GM20000 (cell line): ENCODE results near the gene PLCB4.

Source experiments
- DNase-seq: peaks from one replicate; pipeline ENCODE4 v3.0.0; 2012; ENCODE audit warnings: low spot score
- TF ChIP-seq, protein P1 (sequence below): IDR thresholded peaks from 2 replicates; pipeline ENCODE4 v1.5.1; 2012; ENCODE audit warnings: mild to moderate bottlenecking, control low read depth; ENCODE audit errors: extremely low read depth, missing control alignments

The PLCB4 gene

DNA sequence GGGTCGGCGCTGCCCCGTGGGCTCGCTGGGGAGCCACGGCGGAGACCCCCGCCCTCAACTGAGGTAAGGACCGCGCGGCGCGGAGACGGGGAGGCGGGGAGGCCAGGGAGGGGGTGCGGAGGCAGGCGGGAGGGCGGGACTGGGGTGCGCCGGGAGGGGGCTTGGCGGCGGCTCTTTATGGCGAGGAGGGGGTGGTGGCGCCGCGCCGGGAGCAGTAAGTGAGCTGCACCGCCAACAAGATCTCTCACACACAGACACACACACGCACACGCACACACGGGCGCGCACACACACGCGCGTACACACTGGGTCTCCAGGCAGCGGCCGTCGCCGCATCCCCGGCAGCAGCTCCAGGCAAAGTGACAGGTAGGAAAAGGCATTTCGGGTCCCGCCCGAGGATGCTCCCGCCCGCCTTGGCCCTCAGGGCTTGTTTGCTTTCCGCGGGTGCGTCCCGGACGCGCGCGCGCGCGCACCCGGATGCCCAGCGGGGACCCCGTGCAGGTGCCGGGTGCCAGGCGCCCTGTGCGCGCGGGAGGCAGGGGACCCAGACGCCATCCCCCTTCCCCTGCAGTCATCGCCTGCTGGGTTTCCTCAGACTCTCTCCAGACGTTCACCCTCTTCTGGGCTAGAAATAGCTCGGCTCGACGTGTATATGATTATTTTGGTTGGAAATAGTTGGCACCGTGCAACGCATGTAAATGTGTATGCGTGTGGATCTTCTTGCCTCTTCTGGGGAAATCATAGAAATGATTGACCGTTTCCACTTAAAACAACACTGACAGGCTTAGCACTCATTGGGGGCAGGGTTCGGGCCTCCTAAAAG is at the start of gene PLCB4:
Gene PLCB4, plus strand, starts transcription at position 247 of the 823 bp plus-strand sequence. CDS start 238,728 bp downstream, outside the sequence.
- TF ChIP-seq, protein P1, sequence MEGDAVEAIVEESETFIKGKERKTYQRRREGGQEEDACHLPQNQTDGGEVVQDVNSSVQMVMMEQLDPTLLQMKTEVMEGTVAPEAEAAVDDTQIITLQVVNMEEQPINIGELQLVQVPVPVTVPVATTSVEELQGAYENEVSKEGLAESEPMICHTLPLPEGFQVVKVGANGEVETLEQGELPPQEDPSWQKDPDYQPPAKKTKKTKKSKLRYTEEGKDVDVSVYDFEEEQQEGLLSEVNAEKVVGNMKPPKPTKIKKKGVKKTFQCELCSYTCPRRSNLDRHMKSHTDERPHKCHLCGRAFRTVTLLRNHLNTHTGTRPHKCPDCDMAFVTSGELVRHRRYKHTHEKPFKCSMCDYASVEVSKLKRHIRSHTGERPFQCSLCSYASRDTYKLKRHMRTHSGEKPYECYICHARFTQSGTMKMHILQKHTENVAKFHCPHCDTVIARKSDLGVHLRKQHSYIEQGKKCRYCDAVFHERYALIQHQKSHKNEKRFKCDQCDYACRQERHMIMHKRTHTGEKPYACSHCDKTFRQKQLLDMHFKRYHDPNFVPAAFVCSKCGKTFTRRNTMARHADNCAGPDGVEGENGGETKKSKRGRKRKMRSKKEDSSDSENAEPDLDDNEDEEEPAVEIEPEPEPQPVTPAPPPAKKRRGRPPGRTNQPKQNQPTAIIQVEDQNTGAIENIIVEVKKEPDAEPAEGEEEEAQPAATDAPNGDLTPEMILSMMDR, result no peak
- DNase-seq, result no peak

DNA sequence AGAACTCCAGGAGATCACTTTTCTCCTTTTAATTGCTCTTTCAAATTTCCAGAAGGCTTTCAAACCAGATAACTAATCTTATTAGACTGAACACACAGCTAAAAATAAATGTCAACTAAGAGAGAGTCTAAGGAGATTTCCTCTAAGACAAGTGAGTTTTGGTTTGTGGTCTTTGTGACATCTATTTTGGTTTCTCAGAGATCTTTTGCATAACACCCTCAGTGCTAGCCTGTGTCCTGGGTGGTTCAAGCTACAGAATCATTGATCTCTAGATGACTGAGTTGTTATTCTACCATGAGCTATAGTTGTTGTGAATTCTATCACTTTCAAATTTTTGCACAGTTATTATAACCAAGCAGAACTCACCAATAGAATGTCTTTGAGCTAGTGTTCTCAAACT is 49.1 kb upstream of the PLCB4 start:
- no peak for DNase-seq
- TF ChIP-seq, protein P1, result no peak

DNA sequence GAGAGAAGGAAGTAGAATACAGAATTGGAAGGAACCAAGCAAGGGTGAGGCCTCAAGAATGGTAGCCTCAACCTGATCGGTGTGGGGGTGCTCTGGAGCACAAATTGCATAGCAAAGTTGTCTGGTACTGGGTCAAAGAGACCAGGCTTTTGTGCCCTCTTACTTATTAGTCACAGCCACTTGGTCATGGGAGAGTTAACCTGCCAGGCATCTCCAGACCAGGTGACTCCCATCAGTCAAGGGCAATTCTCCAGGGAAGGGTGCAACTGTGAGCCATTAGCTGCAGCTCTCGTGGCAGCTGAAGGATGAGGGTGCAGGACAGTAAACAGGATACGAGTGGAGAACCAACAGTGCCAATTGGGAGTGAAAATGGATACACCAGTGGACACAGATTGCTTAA is 47.7 kb upstream of the PLCB4 start:
- no peak for DNase-seq
- TF ChIP-seq, protein P1, result no peak

DNA sequence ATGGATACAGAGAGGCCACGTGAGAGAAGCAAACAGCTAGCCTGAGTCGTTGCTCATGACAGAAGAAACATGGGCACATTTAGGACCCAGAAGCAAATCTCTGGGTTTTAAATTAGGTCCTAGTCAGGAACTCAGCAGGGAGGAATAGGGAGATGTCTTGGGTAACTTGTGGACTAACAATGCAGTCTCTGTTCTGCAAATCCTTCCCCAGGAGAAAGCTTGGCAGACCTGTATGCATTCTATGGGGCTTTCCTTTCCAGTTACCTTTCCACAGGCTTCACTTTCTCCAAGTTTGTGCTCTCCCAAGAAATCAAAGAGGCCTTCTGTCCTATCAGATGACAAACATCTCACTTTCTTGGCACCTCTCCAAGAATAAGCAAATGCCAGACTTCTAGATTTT is 47.2 kb upstream of the PLCB4 start:
- TF ChIP-seq, protein P1, result no peak
- no peak for DNase-seq

DNA sequence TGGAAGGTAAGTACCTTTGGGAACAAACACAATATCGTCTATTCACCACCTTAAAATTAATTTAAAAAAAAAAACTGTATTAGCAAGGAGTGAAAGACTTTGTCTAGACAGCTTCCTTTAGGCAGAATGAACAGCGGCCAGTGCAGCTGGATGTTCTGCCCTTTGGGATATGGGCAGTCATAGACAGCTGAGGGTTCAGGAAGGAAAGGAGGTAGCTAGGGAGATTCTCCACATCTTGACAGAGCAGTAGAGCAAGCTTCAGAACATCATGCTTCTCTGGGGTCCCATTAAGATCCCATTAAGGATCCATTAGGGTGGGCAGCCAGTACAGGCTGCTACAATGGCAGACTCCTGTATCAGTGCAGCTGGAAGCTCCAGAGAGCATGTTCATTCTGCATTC is 46.5 kb upstream of the PLCB4 start:
- no peak for DNase-seq
- TF ChIP-seq, protein P1, result no peak

DNA sequence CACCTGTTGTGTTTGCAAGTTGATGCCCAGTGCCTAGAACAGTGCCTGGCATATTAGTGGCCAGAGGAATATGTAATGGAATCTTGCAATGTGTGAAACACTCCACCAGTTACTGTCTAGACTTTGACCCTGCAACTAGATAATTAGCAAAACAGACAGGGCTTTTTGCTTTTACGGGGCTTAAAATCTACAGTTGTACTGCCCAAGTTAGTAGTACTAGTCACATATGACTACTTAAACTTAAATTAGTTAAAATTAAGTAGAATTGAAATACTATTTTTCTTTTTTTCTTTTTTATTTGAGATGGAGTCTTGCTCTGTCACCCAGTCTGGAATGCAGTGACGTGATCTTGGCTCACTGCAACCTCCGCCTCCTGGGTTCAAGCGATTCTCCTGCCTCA is 44.3 kb upstream of the PLCB4 start:
- TF ChIP-seq, protein P1, result no peak
- no peak for DNase-seq

DNA sequence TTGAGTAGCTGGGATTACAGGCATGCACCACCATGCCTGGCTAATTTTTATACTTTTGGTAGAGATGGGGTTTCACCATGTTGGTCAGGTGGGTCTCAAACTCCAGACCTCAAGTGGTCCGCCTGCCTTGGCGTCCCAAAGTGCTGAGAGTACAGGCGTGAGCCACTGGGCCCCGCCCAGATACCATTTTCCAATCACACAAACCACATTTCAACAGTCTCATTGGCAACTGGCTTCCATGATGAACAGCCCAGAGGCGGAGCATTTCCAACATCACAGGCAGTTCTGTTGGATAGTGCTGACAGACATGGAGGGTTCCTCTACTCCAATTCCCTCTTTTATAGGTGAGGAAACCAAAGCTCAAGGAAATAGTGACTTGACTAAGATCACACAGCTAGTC is 43.9 kb upstream of the PLCB4 start:
- TF ChIP-seq, protein P1, result no peak
- DNase-seq, result no peak
